Activated naive CD8-positive, alpha-beta T cell treated with anti-CD3 and anti-CD28 coated beads, Interleukin-2, amount 10 ng/mL, durations not matched to agents 7 days and 5 days (primary cell): ENCODE data around the gene WDR33. TPM values are rescaled to one million over a fixed set of nuclear protein-coding genes. Genes with fewer than 3 reads are reported as not detected.
A peak's percentile ranks its signal among the peaks of the same experiment; 100 is the strongest.
"Not testable (repeated sequence)": the region's sequence is repeated elsewhere in the genome, so short reads cannot be mapped to it uniquely, and the experiment has no call there.

ENCODE experiments used
- ATAC-seq: fragments of 150-1000 bp; cut with Tn5 transposase; one replicate; pipeline ENCODE4 v1.10.0; 2021; ENCODE audit warnings: low read depth, moderate library complexity
- POLR2A ChIA-PET: fragments of 350-600 bp; sonication (Branson Sonifier 250); formaldehyde crosslinking; loops from one replicate; lab custom pipeline; 2021; ENCODE audit warnings: antibody characterized with exemption; lab: Charles Lee
- DNase-seq: peaks from one replicate; pipeline ENCODE4 v3.0.0; 2021
- H3K27ac Mint-ChIP-seq: one replicate; pipeline ENCODE4 v1.8.0; 2022; ENCODE audit warnings: mild to moderate bottlenecking, mixed read lengths
- H3K27me3 Mint-ChIP-seq: one replicate; pipeline ENCODE4 v1.8.0; 2022; ENCODE audit warnings: mild to moderate bottlenecking, moderate library complexity, mixed read lengths
- H3K36me3 Mint-ChIP-seq: one replicate; pipeline ENCODE4 v1.8.0; 2021; ENCODE audit warnings: mild to moderate bottlenecking, mixed read lengths
- H3K4me1 Mint-ChIP-seq: one replicate; pipeline ENCODE4 v1.8.0; 2021; ENCODE audit warnings: mixed read lengths
- H3K4me3 Mint-ChIP-seq: one replicate; pipeline ENCODE4 v1.8.0; 2022; ENCODE audit warnings: mild to moderate bottlenecking, moderate library complexity, mixed read lengths
- H3K9me3 Mint-ChIP-seq: one replicate; pipeline ENCODE4 v1.8.0; 2021; ENCODE audit warnings: mixed read lengths
- total RNA-seq, 2 experiments: library from RNA; stranded (reverse); gene quantifications; one replicate each; pipeline ENCODE4 v1.2.3, GENCODE V29; 2021

WDR33 gene
- total RNA-seq, 2 experiments from 2014 or later: 69.1 to 82.2 TPM

DNA sequence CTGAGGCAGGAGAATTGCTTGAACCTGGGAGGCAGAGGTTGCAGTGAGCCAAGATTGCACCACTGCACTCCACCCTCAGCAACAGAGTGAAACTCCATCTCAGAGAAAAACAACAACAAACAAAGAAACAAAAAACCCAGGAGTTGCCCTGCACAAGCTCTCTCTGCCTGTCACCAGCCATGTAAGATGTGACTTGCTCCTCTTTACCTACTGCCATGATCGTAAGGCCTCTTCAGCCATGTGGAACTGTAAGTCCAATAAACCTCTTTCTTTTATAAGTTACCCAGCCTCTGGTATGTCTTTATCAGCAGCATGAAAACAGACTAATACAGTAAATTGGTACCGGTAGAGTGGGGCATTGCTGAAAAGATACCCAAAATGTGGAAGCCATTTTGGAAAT, 15.7 kb upstream of the WDR33 start:
- H3K27me3 Mint-ChIP-seq, ATAC-seq, DNase-seq, H3K4me3 Mint-ChIP-seq, H3K27ac Mint-ChIP-seq, H3K36me3 Mint-ChIP-seq, POLR2A ChIA-PET: not testable (repeated sequence)
- Mint-ChIP-seq H3K4me1 (peaks cover 17% of the 10 kb centered on the region), H3K9me3 (peaks cover 22% of the 10 kb centered on the region)

DNA sequence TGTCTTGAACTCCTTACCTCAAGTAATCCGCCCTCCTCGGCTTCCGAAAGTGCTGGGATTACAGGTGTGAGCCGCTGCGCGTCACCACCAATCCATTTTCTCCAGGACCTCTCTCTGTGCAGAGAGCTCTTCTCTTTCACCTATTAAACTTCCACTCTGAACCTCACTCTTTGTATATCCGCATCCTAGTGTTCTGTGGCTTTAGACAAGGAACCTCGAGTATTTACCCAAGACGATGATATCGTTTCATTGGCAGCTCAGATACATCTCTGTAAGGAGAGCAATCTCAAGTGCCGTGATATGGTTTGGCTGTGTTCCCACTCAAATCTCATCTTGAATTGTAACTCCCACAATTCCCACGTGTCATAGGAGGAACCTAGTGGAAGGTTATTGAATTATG, 15.1 kb upstream of the WDR33 start:
- Mint-ChIP-seq H3K27me3 (peaks cover 2% of the 10 kb centered on the region), H3K4me3 (no peak overlapping the region), H3K4me1 (peaks cover 17% of the 10 kb centered on the region), H3K36me3 (peaks cover 7% of the 10 kb centered on the region), H3K9me3 (peaks cover 22% of the 10 kb centered on the region), H3K27ac (no peak overlapping the region)
- ATAC-seq (no peak), DNase-seq (no peak)
- POLR2A ChIA-PET: interaction anchor here (0.6 kb wide), 1 partner anchor 15 kb away, joined by 3 read pairs; no protein-coding TSS in a partner anchor

DNA sequence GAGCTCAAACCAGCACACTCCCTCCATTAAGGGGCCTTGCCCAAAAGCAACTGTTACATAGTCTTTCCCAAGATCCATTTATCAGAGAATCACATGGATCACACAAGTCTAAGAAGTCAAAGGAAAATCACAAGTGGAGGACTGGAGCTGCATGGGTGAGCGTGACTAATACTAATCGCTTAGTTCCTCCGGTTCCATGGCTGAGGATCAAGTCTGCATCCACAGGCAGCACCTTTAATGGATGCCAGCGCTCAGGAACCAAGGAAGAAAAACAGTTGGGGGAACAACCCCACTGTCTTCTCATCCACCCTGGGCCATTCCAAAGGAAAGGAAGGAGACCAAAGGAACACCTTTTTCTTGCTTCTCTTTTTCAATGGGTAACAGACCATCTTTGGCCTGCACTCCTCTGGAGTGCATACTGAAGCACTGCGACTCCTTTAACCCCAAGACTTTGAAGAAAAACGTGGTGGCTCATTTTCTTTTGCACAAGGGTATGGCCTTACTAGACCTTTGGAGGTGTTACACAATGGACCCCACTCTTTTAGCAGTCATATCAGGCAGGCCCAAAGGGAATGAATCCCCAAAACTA, 9.2 kb upstream of the WDR33 start:
- POLR2A ChIA-PET: no interaction called here

DNA sequence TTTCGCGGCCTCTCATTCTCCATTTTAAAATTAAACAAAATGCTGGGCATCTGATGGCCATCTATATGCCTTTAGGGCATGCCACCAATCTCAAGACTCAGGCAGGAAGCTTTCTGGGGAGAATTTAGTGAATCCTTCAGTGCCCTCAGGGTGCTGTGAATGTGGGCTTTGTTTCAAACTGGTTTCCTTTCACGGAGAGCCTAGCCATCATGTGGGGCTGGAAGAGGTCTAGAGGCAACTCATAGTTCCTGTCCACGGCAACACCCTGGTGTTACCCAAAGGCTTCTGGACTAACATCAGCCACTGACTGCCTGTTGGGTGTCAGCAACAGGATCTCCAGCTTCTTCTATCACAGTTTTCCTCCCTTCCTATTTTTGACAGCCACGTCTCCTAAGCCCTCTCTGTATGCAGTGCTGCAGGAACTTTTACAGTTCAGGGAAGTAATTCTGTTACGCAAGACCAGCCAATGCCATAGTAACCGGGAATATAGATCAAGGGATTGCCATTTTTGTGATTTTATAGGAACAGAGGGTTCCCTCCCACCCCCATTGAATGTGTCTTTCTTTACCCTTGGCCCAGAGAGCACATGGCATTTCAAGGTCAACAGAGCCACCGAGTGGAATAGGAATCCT, 7.9 kb upstream of the WDR33 start:
- Mint-ChIP-seq H3K27ac (no peak overlapping the region), H3K36me3 (peaks cover 5% of the 10 kb centered on the region), H3K4me3 (no peak overlapping the region), H3K9me3 (peaks cover 17% of the 10 kb centered on the region), H3K27me3 (peaks cover 31% of the 10 kb centered on the region), H3K4me1 (no peaks in the 10 kb centered on the region)
- DNase-seq (no peak), ATAC-seq (no peak)
- POLR2A ChIA-PET: no interaction called here

More for the DNA sequence above, 9.2 kb upstream of the WDR33 start:
- H3K27me3 Mint-ChIP-seq: peaks cover 29% of the 10 kb centered on the region
- no peak overlapping the region for H3K27ac Mint-ChIP-seq
- peaks cover 17% of the 10 kb centered on the region for H3K9me3 Mint-ChIP-seq
- no peak overlapping the region for H3K4me3 Mint-ChIP-seq
- no peaks in the 10 kb centered on the region for H3K4me1 Mint-ChIP-seq
- DNase-seq (no peak), ATAC-seq (no peak)
- peaks cover 5% of the 10 kb centered on the region for H3K36me3 Mint-ChIP-seq

DNA sequence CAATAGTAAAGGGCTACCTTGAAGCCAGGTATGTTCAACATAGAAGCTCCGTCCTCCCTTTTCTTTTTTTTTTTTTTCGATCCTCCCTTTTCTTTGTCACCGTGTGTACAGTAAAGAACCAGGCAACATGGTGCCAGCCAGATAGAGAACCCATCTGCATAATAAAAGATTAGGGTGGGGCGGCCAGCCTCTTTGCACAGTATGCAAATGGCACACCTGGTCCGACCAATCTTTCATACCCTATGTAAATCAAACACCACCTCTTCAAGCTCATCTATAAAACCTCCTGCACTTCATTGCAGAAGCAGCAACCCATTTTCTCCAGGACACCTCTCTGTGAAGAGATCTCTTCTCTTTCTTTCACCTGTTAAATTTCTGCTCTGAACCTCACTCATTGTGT, 7.3 kb upstream of the WDR33 start:
- Mint-ChIP-seq H3K27me3 (peaks cover 31% of the 10 kb centered on the region), H3K4me1 (no peaks in the 10 kb centered on the region), H3K9me3 (peaks cover 17% of the 10 kb centered on the region), H3K27ac (no peak overlapping the region), H3K36me3 (peaks cover 5% of the 10 kb centered on the region), H3K4me3 (no peak overlapping the region)
- DNase-seq (no peak), ATAC-seq (no peak)
- POLR2A ChIA-PET: no interaction called here

DNA sequence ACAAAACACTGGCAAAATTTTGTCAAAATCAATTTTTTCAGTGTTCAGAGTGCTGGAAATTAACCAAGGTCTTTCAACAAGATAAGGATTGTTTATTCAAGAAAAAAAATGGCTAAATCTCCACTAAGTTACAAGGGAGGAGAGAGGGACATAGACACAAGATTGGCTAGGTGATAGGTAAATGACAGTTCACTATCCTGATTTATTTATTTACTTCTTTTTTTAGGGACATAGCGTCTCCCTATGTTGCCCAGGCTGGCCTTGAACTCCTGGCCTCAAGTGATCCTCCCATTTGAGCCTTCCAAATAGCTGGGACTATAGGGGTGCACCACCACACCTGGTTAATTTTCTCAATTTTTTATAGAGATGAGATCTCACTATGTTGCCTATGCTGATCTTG, 3.7 kb upstream of the WDR33 start:
- Mint-ChIP-seq H3K27me3 (peaks cover 31% of the 10 kb centered on the region), H3K4me3 (no peak overlapping the region), H3K27ac (no peak overlapping the region), H3K36me3 (peaks cover 7% of the 10 kb centered on the region), H3K4me1 (peaks cover 13% of the 10 kb centered on the region), H3K9me3 (peaks cover 7% of the 10 kb centered on the region)
- no peak for DNase-seq
- POLR2A ChIA-PET: interaction anchor here (0.6 kb wide), 1 partner anchor 214 kb away, joined by 3 read pairs; no protein-coding TSS in a partner anchor
- no peak for ATAC-seq

DNA sequence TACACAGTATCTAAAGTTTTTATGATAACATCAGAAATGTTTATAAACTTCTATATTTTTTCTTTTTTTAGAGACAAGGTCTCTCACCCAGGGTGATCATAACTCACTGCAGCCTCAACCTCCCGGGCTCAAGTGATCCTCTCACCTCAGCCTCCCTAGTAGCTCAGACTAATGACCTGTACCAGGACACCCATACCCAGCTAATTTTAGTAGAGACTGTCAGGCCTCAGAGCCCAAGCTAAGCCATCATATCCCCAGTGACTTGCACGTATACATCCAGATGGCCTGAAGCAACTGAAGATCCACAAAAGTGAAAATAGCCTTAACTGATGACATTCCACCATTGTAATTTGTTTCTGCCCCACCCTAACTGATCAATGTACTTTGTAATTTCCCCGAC, 1.5 kb upstream of the WDR33 start:
- not testable (repeated sequence) for H3K27ac Mint-ChIP-seq, DNase-seq, H3K36me3 Mint-ChIP-seq, H3K9me3 Mint-ChIP-seq, H3K4me3 Mint-ChIP-seq, ATAC-seq
- POLR2A ChIA-PET: interaction anchor here (1.1 to 2.2 kb wide), 3 partner anchors 11 to 46 kb away, joined by 4 to 9 read pairs (median 8); partner anchors contain the start of gene POLR2D
- Mint-ChIP-seq H3K27me3 (peaks cover 19% of the 10 kb centered on the region), H3K4me1 (peaks cover 27% of the 10 kb centered on the region)

DNA sequence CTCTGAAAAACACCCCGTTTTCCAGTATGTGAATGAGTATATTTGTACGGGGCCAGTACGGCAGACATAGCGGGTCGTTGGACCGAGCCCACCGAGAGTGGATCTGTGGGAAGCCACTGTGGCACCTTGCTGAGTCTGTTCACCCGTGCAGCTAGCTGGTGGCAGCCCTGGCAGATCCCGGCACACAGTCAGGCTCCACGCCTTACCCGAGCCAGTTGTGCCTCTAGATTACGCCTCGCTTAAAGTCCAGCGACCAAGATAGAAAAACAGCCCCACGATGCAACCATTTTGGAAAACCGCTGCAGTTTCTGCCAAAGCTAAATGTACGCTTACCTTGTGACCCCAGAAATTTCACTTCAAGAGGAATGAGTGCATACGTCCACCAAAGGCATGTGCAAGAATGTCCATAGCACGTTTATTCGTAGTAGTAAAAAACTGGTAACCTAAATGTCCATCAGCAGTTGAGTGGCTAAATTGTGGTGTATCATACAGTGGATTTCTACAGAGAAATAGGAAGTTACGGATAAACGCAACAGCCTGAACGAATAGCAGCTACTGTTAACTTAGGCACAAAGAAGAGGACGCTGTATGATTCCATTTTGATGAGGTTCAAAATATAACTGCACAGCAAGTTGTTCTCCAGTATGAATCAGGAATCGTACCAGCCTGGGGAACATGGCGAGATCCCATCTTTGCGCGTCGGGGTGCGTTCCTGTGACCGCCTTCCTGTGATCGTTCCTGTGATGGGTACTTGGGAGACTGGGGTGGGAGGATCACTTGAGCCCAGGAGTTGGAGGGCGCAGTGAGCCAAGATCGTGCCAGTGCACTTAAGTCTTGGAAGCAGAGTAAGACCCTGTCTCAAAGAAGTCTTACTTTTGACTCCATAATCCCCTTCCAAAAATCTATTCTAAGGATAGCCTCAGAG, 688 bp upstream of the WDR33 start:
- H3K4me3 Mint-ChIP-seq: peak overlapping the region; percentile 92
- ATAC-seq (peak; percentile 34), DNase-seq (no peak)
- H3K27me3 Mint-ChIP-seq: peaks cover 11% of the 10 kb centered on the region
- peak overlapping the region; percentile 98 for H3K27ac Mint-ChIP-seq
- H3K36me3 Mint-ChIP-seq: peaks cover 10% of the 10 kb centered on the region
- H3K9me3 Mint-ChIP-seq: no peaks in the 10 kb centered on the region
- POLR2A ChIA-PET: interaction anchor here (0.6 to 2.2 kb wide), 10 partner anchors 10 to 281 kb away, joined by 3 to 9 read pairs (median 4); partner anchors contain the start of genes POLR2D, SFT2D3 and UGGT1
- peaks cover 29% of the 10 kb centered on the region for H3K4me1 Mint-ChIP-seq

DNA sequence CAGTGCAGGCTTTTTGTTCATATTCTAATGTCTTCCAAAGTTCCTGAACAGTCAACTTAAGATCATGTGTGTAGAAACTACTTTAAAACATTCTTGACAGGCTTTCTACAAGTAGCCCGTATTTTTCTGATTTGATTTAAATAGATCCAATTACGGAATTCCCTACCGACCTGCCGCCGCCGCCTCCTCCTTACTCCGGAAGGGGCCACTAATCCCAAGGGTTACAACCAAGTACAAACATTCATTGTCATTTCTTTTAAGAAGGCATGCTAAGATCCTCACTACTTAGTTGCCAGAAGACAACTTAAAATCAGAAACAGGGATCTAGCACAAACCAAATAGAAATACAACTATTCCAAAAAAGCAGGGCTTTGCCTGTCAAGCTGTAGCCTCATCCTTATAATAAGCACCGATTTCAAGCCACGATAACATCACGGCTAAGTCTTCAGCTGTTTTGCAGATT, 784 bp downstream of the WDR33 start:
- Mint-ChIP-seq H3K36me3 (peaks cover 13% of the 10 kb centered on the region), H3K27ac (peak overlapping the region; percentile 98), H3K4me1 (peaks cover 39% of the 10 kb centered on the region), H3K9me3 (no peaks in the 10 kb centered on the region), H3K27me3 (peaks cover 5% of the 10 kb centered on the region), H3K4me3 (peak overlapping the region; percentile 92)
- ATAC-seq: no peak
- POLR2A ChIA-PET: interaction anchor here (0.7 to 2.2 kb wide), 5 partner anchors 9 to 282 kb away, joined by 3 to 9 read pairs (median 6); partner anchors contain the start of genes POLR2D and SFT2D3
- no peak for DNase-seq

DNA sequence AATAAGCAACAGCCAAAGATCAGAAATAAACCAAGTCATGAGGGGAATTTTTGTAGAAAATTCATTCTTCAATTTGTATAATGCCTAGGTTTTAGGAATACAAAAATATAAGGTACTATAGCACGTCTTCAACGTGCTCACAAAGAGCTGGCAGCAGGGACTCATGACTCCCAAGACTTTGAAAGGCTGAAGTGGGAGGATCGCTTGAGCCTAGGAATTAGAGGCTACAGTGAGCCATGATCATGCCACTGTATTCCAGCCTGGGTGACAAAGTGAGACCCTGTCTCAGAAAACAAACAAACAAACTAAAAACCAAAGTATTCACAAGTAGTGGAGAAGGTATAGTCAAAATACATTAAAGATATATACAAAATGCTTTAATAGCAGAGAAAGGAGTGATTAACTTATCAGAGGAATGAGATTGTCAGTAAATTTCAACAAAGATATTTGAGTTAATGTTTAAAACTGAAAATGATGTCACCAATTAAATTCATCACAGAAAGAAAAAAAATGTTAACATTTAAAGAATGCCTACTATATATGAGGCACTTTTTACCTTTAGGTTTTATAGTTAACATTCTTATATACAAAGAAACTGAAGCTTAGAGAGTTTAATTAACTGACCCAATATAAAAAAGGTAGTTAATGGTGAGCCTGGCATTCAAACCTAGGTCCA, 3.2 kb downstream of the WDR33 start:
- ATAC-seq (no peak), DNase-seq (no peak)
- no peaks in the 10 kb centered on the region for H3K9me3 Mint-ChIP-seq
- POLR2A ChIA-PET: interaction anchor here (0.7 kb wide), 1 partner anchor 106 kb away, joined by 3 read pairs; no protein-coding TSS in a partner anchor
- H3K4me3 Mint-ChIP-seq: peak overlapping the region; percentile 62
- H3K27ac Mint-ChIP-seq: peak overlapping the region; percentile 64
- peaks cover 45% of the 10 kb centered on the region for H3K4me1 Mint-ChIP-seq
- peaks cover 16% of the 10 kb centered on the region for H3K36me3 Mint-ChIP-seq
- peaks cover 1% of the 10 kb centered on the region for H3K27me3 Mint-ChIP-seq

DNA sequence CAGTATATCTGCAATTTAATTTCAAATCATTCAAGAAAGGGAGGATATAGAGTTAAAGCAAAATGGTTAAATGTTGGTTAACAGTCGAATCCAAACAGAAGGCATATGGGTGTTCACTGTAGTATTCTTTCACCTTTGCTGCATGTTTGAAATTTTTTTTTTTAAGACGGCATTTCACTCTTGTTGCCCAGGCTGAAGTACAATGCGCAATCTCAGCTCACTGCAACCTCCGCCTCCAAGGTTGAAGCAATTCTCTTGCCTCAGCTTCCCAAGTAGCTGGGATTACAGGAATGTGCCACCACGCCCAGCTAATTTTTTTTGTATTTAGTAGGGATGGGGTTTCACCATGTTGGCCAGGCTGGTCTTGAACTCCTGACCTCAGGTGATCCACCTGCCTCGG, 4.1 kb downstream of the WDR33 start:
- Mint-ChIP-seq H3K4me1 (peaks cover 42% of the 10 kb centered on the region), H3K36me3 (peaks cover 16% of the 10 kb centered on the region)
- H3K4me3 Mint-ChIP-seq, H3K27ac Mint-ChIP-seq, POLR2A ChIA-PET, ATAC-seq, H3K27me3 Mint-ChIP-seq, H3K9me3 Mint-ChIP-seq, DNase-seq: not testable (repeated sequence)

DNA sequence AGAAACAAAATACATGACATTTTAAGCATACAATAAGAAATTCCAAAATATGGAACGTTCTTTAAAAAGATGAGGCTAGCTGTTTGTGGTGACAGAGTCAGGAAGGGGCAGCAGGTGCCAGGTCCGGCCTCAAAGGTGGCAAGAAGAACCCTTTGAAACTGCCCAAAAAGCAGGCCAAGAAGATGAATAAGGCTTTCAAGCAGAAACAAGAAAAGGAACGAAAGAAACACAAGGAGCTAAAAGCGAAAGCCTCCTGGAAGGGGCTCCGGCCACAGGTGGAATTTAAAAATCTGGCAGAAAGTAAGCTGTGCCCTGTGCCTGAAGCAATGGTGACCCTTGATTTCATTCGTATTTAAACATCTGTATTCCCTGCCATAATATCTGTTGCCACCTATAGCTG, 5.5 kb downstream of the WDR33 start:
- Mint-ChIP-seq H3K4me1 (peaks cover 36% of the 10 kb centered on the region), H3K27ac (no peak overlapping the region), H3K36me3 (peaks cover 21% of the 10 kb centered on the region), H3K27me3 (no peaks in the 10 kb centered on the region), H3K9me3 (no peaks in the 10 kb centered on the region), H3K4me3 (no peak overlapping the region)
- POLR2A ChIA-PET: no interaction called here
- no peak for DNase-seq
- no peak for ATAC-seq
